ENCODE measurements around the gene ACOT9. TPM values are rescaled to one million over a fixed set of nuclear protein-coding genes. Genes with fewer than 3 reads are reported as not detected.

Gene ACOT9
- total RNA-seq, 1 experiment from 2014 or later = 44.5 TPM

- ATAC-seq (no peak), DNase-seq (ENCODE audit: low read depth, low spot score) (no peak)
- Histone ChIP-seq H3K27me3 (ENCODE audit: control insufficient read depth, insufficient read depth, low read length) (no peaks in the 10 kb centered on the region), H3K4me1 (ENCODE audit: control insufficient read depth, insufficient read depth, low read length) (no peaks in the 10 kb centered on the region), H3K4me3 (ENCODE audit: low read depth in 2 of 2, low read length in 2 of 2) (no peak overlapping the region), H3K27ac (ENCODE audit: low read length) (no peak overlapping the region), H3K36me3 (ENCODE audit: control insufficient read depth, insufficient read depth, low read length) (no peaks in the 10 kb centered on the region), H3K9me3 (ENCODE audit: control insufficient read depth, insufficient read depth, low read depth, low read length) (no peaks in the 10 kb centered on the region)
- no peak for TF ChIP-seq CTCF (IDR thresholded peaks at IDR 0.05)
- no peak for TF ChIP-seq REST (IDR thresholded peaks at IDR 0.05; ENCODE audit: insufficient read depth in 1 of 2, low read depth in 2 of 2, low read length in 1 of 2)
- TF ChIP-seq TCF7L2 (IDR thresholded peaks at IDR 0.05; ENCODE audit: low read depth, low read length) = no peak
- TF ChIP-seq SIN3A (IDR thresholded peaks at IDR 0.05; ENCODE audit: borderline replicate concordance, insufficient read depth, low read depth, low read length) = no peak
- no peak for TF ChIP-seq POLR2AphosphoS5 (IDR thresholded peaks at IDR 0.05; ENCODE audit: low read depth, low read length)
- in situ Hi-C loops (cut with HindIII; ENCODE audit: low pct_unique_long_range_greater_than_20kb, low sequenced_read_pairs) = no loop called here
- ChIA-PET POLR2A (no interaction called here), CTCF (no interaction called here)
- BruUV-seq (replicated peaks) = no TSS peak
- intact Hi-C loops (cut with micrococcal nuclease; ENCODE audit: unreplicated experiment) = no loop called here
Measured at GRCh38 chrX:23656684-23657083, 86.4 kb downstream of the ACOT9 start.

- no peak for ATAC-seq
- Histone ChIP-seq H3K9me3 (ENCODE audit: control insufficient read depth, insufficient read depth, low read depth, low read length) (no peaks in the 10 kb centered on the region), H3K27me3 (ENCODE audit: control insufficient read depth, insufficient read depth, low read length) (no peaks in the 10 kb centered on the region), H3K27ac (ENCODE audit: low read length) (no peak overlapping the region), H3K36me3 (ENCODE audit: control insufficient read depth, insufficient read depth, low read length) (no peaks in the 10 kb centered on the region), H3K4me1 (ENCODE audit: control insufficient read depth, insufficient read depth, low read length) (no peaks in the 10 kb centered on the region), H3K4me3 (ENCODE audit: low read depth in 2 of 2, low read length in 2 of 2) (no peak overlapping the region)
- DNase-seq (ENCODE audit: low read depth, low spot score) = no peak
- in situ Hi-C loops (cut with HindIII; ENCODE audit: low pct_unique_long_range_greater_than_20kb, low sequenced_read_pairs) (no loop called here), intact Hi-C loops (cut with micrococcal nuclease; ENCODE audit: unreplicated experiment) (no loop called here)
- no TSS peak for BruUV-seq (replicated peaks)
- ChIA-PET POLR2A (no interaction called here), CTCF (no interaction called here)
- TF ChIP-seq REST (IDR thresholded peaks at IDR 0.05; ENCODE audit: insufficient read depth in 1 of 2, low read depth in 2 of 2, low read length in 1 of 2) = no peak
Measured at GRCh38 chrX:23656091-23656490, 87.0 kb downstream of the ACOT9 start.

Other genes with a start within 250 kb of the ACOT9 start
- gene PRDX4, start 75.8 kb downstream of the ACOT9 start, total RNA-seq (2021; ENCODE audit: unreplicated experiment) = 106 TPM
- 173 TPM for gene SAT1, start 39.9 kb upstream of the ACOT9 start, total RNA-seq (2021; ENCODE audit: unreplicated experiment)
- 36.8 TPM for gene APOO, start 164.7 kb upstream of the ACOT9 start, total RNA-seq (2021; ENCODE audit: unreplicated experiment)
- gene CXorf58, start 164.7 kb upstream of the ACOT9 start, total RNA-seq (2021; ENCODE audit: unreplicated experiment) = 0.41 TPM